OCI-LY7 (cell line): ENCODE results near the gene GP1BB. TPM values are rescaled to one million over a fixed set of nuclear protein-coding genes. Genes with fewer than 3 reads are reported as not detected.

ENCODE experiments used
- BruUV-seq: library from RNA; stranded (reverse); fragments of 400-500 nt; replicated peaks from 2 replicates; lab custom pipeline; 2021; lab: Mats Ljungman, UMichigan
- CTCF ChIA-PET: fragments of 300-600 bp; sonication (Branson Sonifier 250); formaldehyde crosslinking; loops from one replicate; lab custom pipeline; 2022; ENCODE audit warnings: antibody characterized with exemption; ENCODE audit not compliant: unreplicated experiment; lab: Charles Lee
- POLR2A ChIA-PET: fragments of 300-600 bp; sonication (Branson Sonifier 250); formaldehyde crosslinking; loops from one replicate; lab custom pipeline; 2022; ENCODE audit warnings: antibody characterized with exemption; lab: Charles Lee
- DNase-seq: peaks from one replicate; pipeline ENCODE4 v3.0.0-alpha.2; 2015; ENCODE audit warnings: low spot score
- H2AFZ ChIP-seq: fragments of 200-600 bp; sonication (generic), shearing (Covaris generic); 2 replicates; pipeline ENCODE4 v1.6.1; 2014; ENCODE audit warnings: mild to moderate bottlenecking, antibody characterized with exemption, low read length, moderate library complexity
- H3K27ac ChIP-seq: fragments of 200-600 bp; sonication (generic); 2 replicates; pipeline ENCODE4 v1.5.1; 2014; ENCODE audit warnings: mixed run types, low read depth, mild to moderate bottlenecking, moderate library complexity, low read length, inconsistent platforms; ENCODE audit not compliant: poor library complexity, severe bottlenecking
- H3K36me3 ChIP-seq: fragments of 200-600 bp; sonication (generic); 2 replicates; pipeline ENCODE4 v1.6.1; 2014; ENCODE audit warnings: mild to moderate bottlenecking, antibody characterized with exemption, low read length, moderate library complexity, mixed read lengths; ENCODE audit not compliant: insufficient read depth
- H3K4me1 ChIP-seq: fragments of 200-600 bp; sonication (generic); 2 replicates; pipeline ENCODE4 v1.5.1; 2014; ENCODE audit warnings: mild to moderate bottlenecking, low read length; ENCODE audit not compliant: insufficient read depth, poor library complexity, severe bottlenecking
- H3K4me2 ChIP-seq: fragments of 200-600 bp; sonication (generic); 2 replicates; pipeline ENCODE4 v1.6.1; 2014; ENCODE audit warnings: mild to moderate bottlenecking, low read length
- H3K4me3 ChIP-seq: fragments of 200-600 bp; sonication (generic); 2 replicates; pipeline ENCODE4 v1.5.1; 2014; ENCODE audit warnings: mild to moderate bottlenecking, low read depth, low read length; ENCODE audit not compliant: poor library complexity, severe bottlenecking
- H3K79me2 ChIP-seq: fragments of 200-600 bp; sonication (generic); 2 replicates; pipeline ENCODE4 v1.6.1; 2016; ENCODE audit warnings: low read depth, mild to moderate bottlenecking, low read length, moderate library complexity, mixed read lengths; ENCODE audit not compliant: insufficient read depth
- H3K9me2 ChIP-seq: fragments of 200-600 bp; sonication (generic); 2 replicates; pipeline ENCODE4 v1.6.1; 2016; ENCODE audit warnings: mild to moderate bottlenecking, low read length, mixed read lengths; ENCODE audit not compliant: insufficient read depth
- H3K9me3 ChIP-seq: fragments of 200-600 bp; sonication (generic); 2 replicates; pipeline ENCODE4 v1.6.1; 2014; ENCODE audit warnings: mild to moderate bottlenecking, mixed run types, low read length, mixed read lengths
- H4K20me1 ChIP-seq: fragments of 200-600 bp; sonication (generic); 2 replicates; pipeline ENCODE4 v1.6.1; 2014; ENCODE audit warnings: mild to moderate bottlenecking, antibody characterized with exemption, low read length, moderate library complexity, mixed read lengths; ENCODE audit not compliant: insufficient read depth
- EZH2phosphoT487 ChIP-seq: fragments of 200-600 bp; sonication (generic); IDR thresholded peaks from 2 replicates; pipeline ENCODE4 v1.6.1; 2018; ENCODE audit warnings: low read depth, borderline replicate concordance, mild to moderate bottlenecking, mixed run types, antibody characterized with exemption, low read length, moderate library complexity, mixed read lengths
- intact Hi-C: fragments of 100-400 bp; cut with micrococcal nuclease; formaldehyde crosslinking; loops from one replicate; pipeline ENCODE4 v1.10.0; 2022; ENCODE audit not compliant: unreplicated experiment
- total RNA-seq, 2 experiments: library from RNA; depleted of rRNA in 1 of 2; stranded (reverse); fragments of >200 nt in 1 of 2; shearing (Covaris generic) in 1 of 2; gene quantifications; 2 replicates each; pipeline ENCODE4 v1.2.3, GENCODE V29; 2014 to 2022
- TF ChIP-seq, protein P1 (sequence below): fragments of 200-600 bp; sonication (generic); conservative IDR thresholded peaks from 2 replicates; pipeline ENCODE4 v1.5.1; 2014; ENCODE audit warnings: mild to moderate bottlenecking, antibody characterized with exemption, low read length, moderate library complexity, mixed read lengths

The GP1BB gene
- total RNA-seq, 2 experiments from 2014 or later = not detected

GRCh38 chr22:19758896-19759426 is 35.6 kb downstream of the GP1BB start:
- TF ChIP-seq, protein P1, sequence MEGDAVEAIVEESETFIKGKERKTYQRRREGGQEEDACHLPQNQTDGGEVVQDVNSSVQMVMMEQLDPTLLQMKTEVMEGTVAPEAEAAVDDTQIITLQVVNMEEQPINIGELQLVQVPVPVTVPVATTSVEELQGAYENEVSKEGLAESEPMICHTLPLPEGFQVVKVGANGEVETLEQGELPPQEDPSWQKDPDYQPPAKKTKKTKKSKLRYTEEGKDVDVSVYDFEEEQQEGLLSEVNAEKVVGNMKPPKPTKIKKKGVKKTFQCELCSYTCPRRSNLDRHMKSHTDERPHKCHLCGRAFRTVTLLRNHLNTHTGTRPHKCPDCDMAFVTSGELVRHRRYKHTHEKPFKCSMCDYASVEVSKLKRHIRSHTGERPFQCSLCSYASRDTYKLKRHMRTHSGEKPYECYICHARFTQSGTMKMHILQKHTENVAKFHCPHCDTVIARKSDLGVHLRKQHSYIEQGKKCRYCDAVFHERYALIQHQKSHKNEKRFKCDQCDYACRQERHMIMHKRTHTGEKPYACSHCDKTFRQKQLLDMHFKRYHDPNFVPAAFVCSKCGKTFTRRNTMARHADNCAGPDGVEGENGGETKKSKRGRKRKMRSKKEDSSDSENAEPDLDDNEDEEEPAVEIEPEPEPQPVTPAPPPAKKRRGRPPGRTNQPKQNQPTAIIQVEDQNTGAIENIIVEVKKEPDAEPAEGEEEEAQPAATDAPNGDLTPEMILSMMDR = no peak
- no peak for TF ChIP-seq EZH2phosphoT487
- Histone ChIP-seq H3K79me2 (no peaks in the 10 kb centered on the region), H3K36me3 (no peaks in the 10 kb centered on the region), H4K20me1 (no peaks in the 10 kb centered on the region), H3K9me2 (no peaks in the 10 kb centered on the region), H3K27ac (no peak overlapping the region), H3K4me2 (no peak overlapping the region), H3K9me3 (no peaks in the 10 kb centered on the region), H3K4me1 (peaks cover 24% of the 10 kb centered on the region), H3K4me3 (no peak overlapping the region), H2AFZ (no peak overlapping the region)
- DNase-seq = no peak
- ChIA-PET POLR2A (no interaction called here), CTCF (no interaction called here)
- no TSS peak for BruUV-seq
- intact Hi-C loops = no loop called here

DNA sequence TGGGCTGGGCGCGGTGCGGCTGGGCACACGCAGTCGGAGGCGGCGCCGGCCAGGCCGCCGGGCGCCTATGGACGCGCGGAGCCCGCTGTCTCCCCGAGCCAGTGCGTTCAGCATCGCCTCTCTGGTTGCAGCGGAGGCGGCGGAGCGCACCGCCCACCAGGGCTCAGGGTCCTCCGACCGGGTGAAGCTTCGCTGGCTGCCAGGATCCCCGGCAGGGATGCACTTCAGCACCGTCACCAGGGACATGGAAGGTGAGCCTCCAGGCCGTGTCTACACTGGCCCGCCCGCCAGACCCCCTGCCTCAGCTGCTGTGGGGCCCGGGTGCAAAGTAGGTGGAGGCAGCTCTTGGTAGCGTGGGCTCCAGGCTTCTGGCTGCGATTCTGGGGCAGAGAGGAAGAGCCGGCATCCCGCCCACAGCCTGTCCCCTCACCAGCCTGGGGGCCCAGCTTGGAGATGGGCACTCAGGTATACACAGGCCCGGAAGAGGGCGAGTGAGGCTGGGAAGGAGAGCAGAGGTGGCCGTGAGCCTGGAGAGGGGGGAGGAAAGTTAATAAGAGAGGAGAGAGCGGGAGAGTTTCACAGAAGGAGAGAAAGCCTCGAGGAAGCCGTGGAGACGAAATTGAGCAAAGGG is 36.2 kb downstream of the GP1BB start:
- H3K4me1 ChIP-seq = peaks cover 24% of the 10 kb centered on the region
- DNase-seq = no peak
- H3K79me2 ChIP-seq = no peaks in the 10 kb centered on the region
- POLR2A ChIA-PET = no interaction called here
- H3K4me3 ChIP-seq = no peak overlapping the region
- H3K9me3 ChIP-seq = no peaks in the 10 kb centered on the region
- TF ChIP-seq EZH2phosphoT487 = no peak
- TF ChIP-seq, protein P1 = no peak
- no peaks in the 10 kb centered on the region for H3K36me3 ChIP-seq
- H3K4me2 ChIP-seq = no peak overlapping the region
- BruUV-seq = no TSS peak
- CTCF ChIA-PET = no interaction called here
- H3K27ac ChIP-seq = no peak overlapping the region
- no peak overlapping the region for H2AFZ ChIP-seq
- intact Hi-C loops = no loop called here
- no peaks in the 10 kb centered on the region for H3K9me2 ChIP-seq
- H4K20me1 ChIP-seq = no peaks in the 10 kb centered on the region
